ENCODE data around the gene P2RY2. TPM values are rescaled to one million over a fixed set of nuclear protein-coding genes. Genes with fewer than 3 reads are reported as not detected.

The P2RY2 gene
- total RNA-seq, 1 experiment from 2014 or later, result 2.9 TPM

DNA sequence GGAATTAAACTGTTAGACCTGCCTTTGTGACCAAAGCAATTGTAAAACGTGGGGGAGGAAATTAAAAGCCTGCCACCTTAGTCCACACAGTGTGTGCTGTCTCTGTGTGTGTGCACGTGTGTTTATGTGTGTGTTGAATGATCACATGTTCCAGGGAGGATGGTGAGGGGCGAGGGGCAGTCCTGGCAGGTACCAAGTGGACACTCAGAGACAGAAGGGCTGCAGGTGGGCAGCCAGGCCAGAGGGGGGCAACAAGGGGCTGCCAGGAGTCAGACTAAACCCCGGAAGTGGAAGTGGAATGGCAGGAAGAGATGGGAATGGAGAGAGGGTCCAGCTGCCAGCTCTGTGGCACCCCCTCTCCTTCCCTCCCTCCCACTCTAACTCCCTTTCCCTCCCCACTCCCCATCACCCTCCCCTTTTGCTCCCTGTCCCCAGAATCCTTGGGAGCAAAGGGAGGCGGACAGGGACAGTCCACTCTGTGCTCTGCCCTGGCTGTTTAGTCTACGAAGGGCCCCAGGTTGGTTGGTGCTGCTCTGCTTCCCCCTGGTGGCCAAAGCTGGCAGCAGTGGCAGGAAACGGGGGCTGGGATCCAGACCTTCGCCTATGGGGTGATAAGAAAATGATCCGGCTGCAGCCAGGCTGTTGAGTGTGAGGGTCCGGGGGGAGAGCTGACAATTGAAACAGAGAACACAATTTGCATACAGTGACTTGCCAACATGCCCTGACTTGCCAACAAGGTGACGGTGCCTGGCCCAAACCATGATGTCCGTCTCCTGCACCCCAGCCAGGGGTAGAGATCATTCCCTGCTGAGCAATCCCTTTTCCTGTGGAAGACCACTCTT is 24.4 kb downstream of the P2RY2 start (continued):
- TF ChIP-seq ZBTB33 (IDR thresholded peaks at IDR 0.05; ENCODE audit: extremely low read depth, insufficient replicate concordance, low read length) (no peak), POLR2A (IDR thresholded peaks at IDR 0.05; ENCODE audit: borderline replicate concordance, extremely low read depth, insufficient read depth, insufficient read length) (no peak), CBX3 (IDR thresholded peaks at IDR 0.05; ENCODE audit: low read depth) (no peak), YY1 (IDR thresholded peaks at IDR 0.05; ENCODE audit: extremely low read depth, insufficient replicate concordance, low read depth, low read length) (peak; percentile 28)

- TF ChIP-seq RAD21 (IDR thresholded peaks at IDR 0.05; ENCODE audit: low read depth), result no peak
- TF ChIP-seq ZNF274 (IDR thresholded peaks at IDR 0.05; ENCODE audit: low read depth, low read length), result no peak
- no peak for TF ChIP-seq FOSL1 (IDR thresholded peaks at IDR 0.05; ENCODE audit: low read depth)
- TF ChIP-seq EZH2 (IDR thresholded peaks at IDR 0.05), result no peak
- TF ChIP-seq SRF (IDR thresholded peaks at IDR 0.05; ENCODE audit: low read depth), result no peak
- no peak for TF ChIP-seq POLR2A (IDR thresholded peaks at IDR 0.05; ENCODE audit: borderline replicate concordance, extremely low read depth, insufficient read depth, insufficient read length)
- no peak for TF ChIP-seq EZH2phosphoT487 (IDR thresholded peaks at IDR 0.05; ENCODE audit: borderline replicate concordance)
- no peak for TF ChIP-seq CEBPB (IDR thresholded peaks at IDR 0.05; ENCODE audit: low read depth)
- TF ChIP-seq CTCF (IDR thresholded peaks at IDR 0.05 in 2 of 3, conservative IDR thresholded peaks at IDR 0.05 in 1 of 3; ENCODE audit: borderline replicate concordance in 1 of 3, insufficient read depth in 1 of 3, low read depth in 2 of 3, low read length in 2 of 3), result no peak
- no peak for TF ChIP-seq POLR2AphosphoS5 (IDR thresholded peaks at IDR 0.05; ENCODE audit: low read depth, low read length)
- Histone ChIP-seq H3K9me2 (ENCODE audit: insufficient read depth) (no peaks in the 10 kb centered on the region), H3K4me1 (ENCODE audit: control insufficient read depth in 1 of 2, insufficient read depth in 2 of 2, low read length in 2 of 2) (peaks cover 0 to 20% of the 10 kb centered on the region in 2 experiments; a peak in 1 of 4 replicates), H3K9ac (ENCODE audit: low read length) (no peak overlapping the region), H3K27me3 (ENCODE audit: insufficient read depth, low read length) (no peaks in the 10 kb centered on the region), H3K79me2 (ENCODE audit: insufficient read depth, low read length) (no peaks in the 10 kb centered on the region), H2AFZ (ENCODE audit: low read depth, low read length, poor library complexity, severe bottlenecking) (no peak overlapping the region), H3K27ac (ENCODE audit: low read depth, low read length) (no peak overlapping the region), H4K20me1 (ENCODE audit: insufficient read depth) (no peaks in the 10 kb centered on the region), H3K9me3 (ENCODE audit: control insufficient read depth in 1 of 2, insufficient read depth in 1 of 2, low read depth in 1 of 2, low read length in 2 of 2) (no peaks in the 10 kb centered on the region), H3K36me3 (ENCODE audit: control insufficient read depth in 1 of 2, insufficient read depth in 2 of 2, low read length in 2 of 2) (no peaks in the 10 kb centered on the region), H3K4me2 (ENCODE audit: low read length) (peak overlapping the region; percentile 73), H3K4me3 (replicated peaks in 1 of 2; ENCODE audit: low read depth in 1 of 2, low read length in 2 of 2) (no peak overlapping the region)
- intact Hi-C loops (cut with micrococcal nuclease), result loop anchor here (5.0 kb wide), 1 partner anchor 94 kb away; no protein-coding TSS in a partner anchor
- ChIA-PET RAD21 (ENCODE audit: low non-redundant PET in 1 of 2, low total read pairs in 2 of 2, uncharacterized antibody in 2 of 2, unreplicated experiment in 2 of 2) (interaction anchor here in 1 of 2 experiments (0.8 to 1.0 kb wide), 2 partner anchors 46 to 48 kb away, joined by 3 read pairs; no protein-coding TSS in a partner anchor), POLR2A (interaction anchor here (0.9 kb wide), 1 partner anchor 101 kb away, joined by 3 read pairs; the partner anchor contains the start of gene FCHSD2), CTCF (interaction anchor here (0.6 to 2.9 kb wide), 8 partner anchors 9 to 412 kb away, joined by 3 to 10 read pairs (median 5); no protein-coding TSS in a partner anchor)
- ATAC-seq, result no peak
- BruUV-seq (replicated peaks), result no TSS peak
- DNase-seq (ENCODE audit: low read depth, low spot score), result no peak
Measured at GRCh38 chr11:73243093-73243485, 25.0 kb downstream of the P2RY2 start.

Measured in HCT116 (cell line).